GM18502 (cell line): Measurements from ENCODE around the gene OR8I2.
"Not testable (repeated sequence)": the region's sequence is repeated elsewhere in the genome, so short reads cannot be mapped to it uniquely, and the experiment has no call there.

Source experiments
- ATAC-seq: cut with Tn5 transposase; IDR thresholded peaks from one replicate; pipeline ENCODE4 v1.9.1; 2021; ENCODE audit warnings: mild to moderate bottlenecking; ENCODE audit not compliant: unreplicated experiment, poor library complexity

The OR8I2 gene

DNA sequence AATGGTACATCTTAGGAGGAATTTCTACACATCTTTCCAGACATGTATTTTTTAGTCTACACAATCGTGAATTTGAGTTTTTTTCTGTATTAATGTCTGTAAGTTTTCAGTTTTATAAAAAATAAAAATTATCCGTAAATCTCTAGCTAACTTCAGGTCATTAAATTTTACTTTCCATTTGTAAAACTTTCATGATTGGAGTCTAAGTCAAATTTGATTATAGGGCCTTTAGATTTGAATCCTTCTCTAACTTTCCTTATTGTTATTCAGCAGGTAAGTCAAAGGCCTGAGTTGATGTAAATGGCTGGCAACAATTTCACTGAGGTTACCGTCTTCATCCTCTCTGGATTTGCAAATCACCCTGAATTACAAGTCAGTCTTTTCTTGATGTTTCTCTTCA is at the start of gene OR8I2:
Gene OR8I2 (plus strand): TSS at position 301 of the 400 bp plus-strand sequence. CDS start 0 bp downstream, at position 301.
- no peak for ATAC-seq

- no peak for ATAC-seq
These were observed 47.6 kb upstream of the OR8I2 start for GRCh38 chr11:56045538-56045937.

GRCh38 chr11:56048480-56048879 is 44.6 kb upstream of the OR8I2 start:
- ATAC-seq, result no peak

- no peak for ATAC-seq
These were observed 43.6 kb upstream of the OR8I2 start for GRCh38 chr11:56049487-56049886.

GRCh38 chr11:56056366-56056765 is 36.7 kb upstream of the OR8I2 start:
- ATAC-seq, result not testable (repeated sequence)

DNA sequence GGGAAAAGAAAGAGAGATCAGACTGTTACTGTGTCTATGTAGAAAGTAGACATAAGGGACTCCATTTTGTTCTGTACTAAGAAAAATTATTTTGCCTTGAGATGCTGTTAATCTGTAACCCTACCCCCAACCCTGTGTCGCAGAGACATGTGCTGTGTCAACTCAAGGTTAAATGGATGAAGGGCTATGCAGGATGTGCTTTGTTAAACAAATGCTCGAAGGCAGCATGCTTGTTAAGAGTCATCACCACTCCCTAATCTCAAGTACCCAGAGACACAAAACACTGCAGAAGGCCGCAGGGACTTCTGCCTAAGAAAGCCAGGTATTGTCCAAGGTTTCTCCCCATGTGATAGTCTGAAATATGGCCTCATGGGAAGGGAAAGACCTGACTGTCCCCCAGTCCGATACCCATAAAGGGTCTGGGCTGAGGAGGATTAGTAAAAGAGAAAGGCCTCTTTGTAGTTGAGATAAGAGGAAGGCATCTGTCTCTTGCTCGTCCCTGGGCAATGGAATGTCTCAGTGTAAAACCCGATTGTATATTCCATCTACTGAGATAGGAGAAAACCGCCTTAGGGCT is 35.4 kb upstream of the OR8I2 start:
- ATAC-seq, result not testable (repeated sequence)

DNA sequence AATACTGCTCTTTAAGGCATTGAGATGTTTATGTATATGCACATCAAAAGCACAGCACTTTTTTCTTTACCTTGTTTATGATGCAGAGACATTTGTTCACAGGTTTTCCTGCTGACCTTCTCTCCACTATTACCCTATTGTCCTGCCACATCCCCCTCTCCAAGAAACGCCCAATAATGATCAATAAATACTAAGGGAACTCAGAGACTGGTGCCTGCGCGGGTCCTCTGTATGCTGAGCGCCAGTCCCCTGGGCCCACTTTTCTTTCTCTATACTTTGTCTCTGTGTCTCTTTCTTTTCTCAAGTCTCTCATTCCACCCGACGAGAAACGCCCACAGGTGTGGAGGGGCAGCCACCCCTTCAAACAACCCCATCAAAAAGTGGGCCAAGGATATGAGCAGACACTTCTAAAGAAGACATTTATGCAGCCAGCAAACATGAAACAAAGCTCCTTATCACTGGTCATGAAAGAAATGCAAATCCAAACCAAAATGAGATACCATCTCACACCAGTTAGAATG is 34.8 kb upstream of the OR8I2 start:
- ATAC-seq, result not testable (repeated sequence)

GRCh38 chr11:56066980-56067379 is 26.1 kb upstream of the OR8I2 start:
- ATAC-seq, result no peak

DNA sequence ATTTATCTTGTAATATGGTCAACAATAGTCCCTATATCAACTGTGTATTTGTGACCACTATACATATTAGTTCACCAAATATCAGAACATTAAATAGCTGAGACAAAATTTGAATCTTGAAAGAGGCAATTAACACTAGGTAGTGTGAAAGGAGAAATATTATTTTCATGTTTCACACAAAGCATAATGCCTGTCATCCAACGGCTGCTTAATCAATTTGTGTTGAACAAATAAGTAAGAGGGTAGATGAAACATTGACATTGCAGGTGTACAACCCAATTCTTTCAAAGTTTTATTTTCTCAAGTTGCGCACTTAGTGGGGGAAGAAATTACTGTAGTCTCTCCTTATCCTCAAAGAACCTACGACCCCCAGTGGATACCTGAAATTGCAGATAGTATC is 3.4 kb upstream of the OR8I2 start:
- no peak for ATAC-seq

GRCh38 chr11:56103210-56103737 is 10.2 kb downstream of the OR8I2 start, which contains the start of gene OR8H2:
Gene OR8H2 (plus strand): TSS chr11:56103687. CDS start chr11:56105043, 1,356 bp downstream.
- ATAC-seq, result no peak

GRCh38 chr11:56122073-56122472 is 29.0 kb downstream of the OR8I2 start, which contains the start of gene OR8H3:
Gene OR8H3 (plus strand): TSS chr11:56122373. CDS start chr11:56122373, 0 bp downstream.
- ATAC-seq, result no peak

DNA sequence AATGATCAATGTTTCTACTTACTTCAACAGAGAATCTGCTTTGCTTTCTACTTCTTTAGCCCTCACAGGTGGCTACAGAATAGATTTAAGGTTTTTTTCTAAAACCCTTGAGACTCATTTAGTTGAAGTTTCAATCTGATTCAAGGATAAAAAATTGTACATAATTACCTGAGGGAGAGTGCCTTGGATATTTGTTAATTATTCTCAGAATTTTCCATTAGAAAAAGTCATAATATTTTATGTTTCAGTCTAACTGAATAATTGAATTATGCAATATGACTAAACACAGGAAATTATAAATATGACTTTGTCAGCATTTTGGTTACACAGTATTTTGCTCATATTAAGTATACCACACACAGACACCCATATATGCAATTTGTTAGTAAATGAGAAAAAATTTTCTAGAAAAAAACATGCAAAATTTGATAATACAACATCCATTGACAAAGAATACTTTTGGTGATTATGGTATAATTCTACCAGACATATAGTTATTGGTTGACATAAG is 47.1 kb downstream of the OR8I2 start, which contains the start of gene OR8J3:
Gene OR8J3 (minus strand): TSS at position 51 of the 511 bp plus-strand sequence. CDS start 2,483 bp downstream, outside the sequence.
- no peak for ATAC-seq

GRCh38 chr11:56143681-56144080 is 50.6 kb downstream of the OR8I2 start:
- not testable (repeated sequence) for ATAC-seq
